ENCODE results near the gene SORL1.

Gene SORL1

DNA sequence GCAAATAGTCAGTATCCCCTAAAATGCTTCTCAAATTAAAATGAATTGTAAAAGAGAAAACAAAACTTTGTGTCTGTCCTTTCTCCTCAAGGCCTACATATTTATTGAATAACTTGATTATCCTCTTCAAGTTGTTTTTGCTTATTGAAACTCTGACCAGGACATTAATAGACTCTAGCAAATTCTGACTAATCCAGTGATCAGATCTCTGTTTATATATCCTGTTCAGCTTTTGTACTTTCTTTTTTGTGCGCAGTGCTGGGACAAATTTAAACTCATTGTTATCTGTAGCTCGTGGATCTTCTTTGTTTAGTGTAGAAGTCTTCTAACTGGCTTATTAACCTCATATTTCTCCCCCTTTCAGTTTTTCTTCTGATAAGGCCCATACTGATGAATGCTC is 140.6 kb downstream of the SORL1 start:
- DNase-seq = no peak

GRCh38 chr11:121595717-121596161 is 143.6 kb downstream of the SORL1 start:
- DNase-seq = no peak

DNA sequence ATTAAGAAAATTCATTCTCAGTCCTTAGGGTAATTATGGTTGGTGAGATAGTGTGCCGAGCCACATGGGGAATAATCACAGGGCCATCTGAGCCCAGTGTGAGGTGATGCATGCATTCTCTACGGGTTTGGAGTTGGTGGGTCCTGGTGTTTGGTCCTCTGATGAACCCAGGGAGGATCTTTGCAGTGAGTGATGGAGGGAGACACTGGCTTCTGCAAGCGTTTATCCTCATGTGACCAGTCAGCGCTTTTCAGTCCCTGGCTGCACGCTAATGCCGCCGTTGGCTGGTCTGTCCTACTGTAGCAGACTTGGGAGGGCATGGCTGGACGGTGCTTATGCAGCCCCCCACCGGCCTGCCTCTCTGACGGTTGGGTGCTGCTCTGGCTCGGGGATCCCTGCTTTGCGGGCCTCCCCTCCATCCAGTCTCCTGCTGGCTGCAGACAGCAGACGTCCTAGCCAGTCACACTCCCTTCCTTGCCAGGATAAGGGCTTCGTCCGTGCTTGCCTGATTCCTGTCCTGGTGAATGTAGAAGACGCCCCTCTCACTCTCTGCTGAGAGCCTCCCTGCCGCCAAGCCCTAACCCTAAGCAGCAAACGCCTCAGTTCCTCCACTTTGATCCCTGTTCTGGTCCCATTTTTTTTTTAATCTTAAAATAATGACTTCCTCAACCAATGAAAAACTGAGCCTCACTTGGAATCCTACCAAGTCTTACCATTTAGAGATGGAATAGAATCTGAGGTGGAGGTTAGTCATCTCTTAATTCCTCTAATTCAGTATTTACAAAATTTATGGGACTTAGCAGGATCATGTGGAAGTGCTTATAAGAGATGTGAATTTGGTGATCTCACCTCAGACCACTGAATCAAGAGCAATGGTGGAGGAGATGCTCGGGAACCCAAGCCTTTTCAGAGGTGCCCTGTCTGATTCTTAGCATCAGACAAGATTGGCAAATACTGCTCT is 144.4 kb downstream of the SORL1 start:
- no peak for DNase-seq

DNA sequence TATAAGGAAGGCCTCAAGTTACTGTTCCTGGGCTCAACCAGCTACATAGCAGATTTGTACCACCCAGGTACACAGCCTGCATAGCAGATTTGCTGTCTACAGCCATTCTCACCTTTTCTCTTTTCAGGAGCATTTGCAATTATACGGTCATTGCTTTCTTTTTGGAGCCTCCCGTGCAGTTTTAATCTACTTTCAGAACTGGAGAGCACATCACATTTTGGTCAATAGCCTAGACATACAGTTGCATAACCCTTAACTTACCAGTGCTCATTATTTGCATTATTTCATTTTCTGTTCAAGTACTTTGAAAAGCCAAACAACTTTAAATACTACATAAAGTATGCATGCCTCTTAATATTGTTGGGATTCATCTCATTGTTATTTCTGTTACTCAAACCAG is 151.2 kb downstream of the SORL1 start:
- DNase-seq = no peak

GRCh38 chr11:121604152-121604551 is 152.0 kb downstream of the SORL1 start:
- DNase-seq = no peak

DNA sequence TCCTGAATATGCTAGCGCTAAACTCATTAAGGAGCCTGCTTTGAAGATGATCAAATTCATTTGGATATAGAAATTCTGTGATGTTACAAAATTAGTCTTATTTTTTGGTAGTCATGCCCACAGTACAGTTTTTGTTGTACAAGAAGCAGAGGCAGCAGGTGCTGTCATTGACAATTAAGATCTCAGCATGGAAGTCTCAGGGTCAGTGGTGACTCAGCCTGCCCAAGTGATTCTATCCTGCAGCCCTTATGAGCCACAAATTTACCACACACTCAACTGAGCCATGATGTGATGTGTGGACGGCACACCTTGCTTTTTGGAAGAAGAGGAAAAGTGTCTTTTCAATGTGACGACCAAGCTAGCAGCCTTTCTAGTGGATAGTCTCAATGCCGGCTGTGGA is 154.2 kb downstream of the SORL1 start:
- DNase-seq = no peak

DNA sequence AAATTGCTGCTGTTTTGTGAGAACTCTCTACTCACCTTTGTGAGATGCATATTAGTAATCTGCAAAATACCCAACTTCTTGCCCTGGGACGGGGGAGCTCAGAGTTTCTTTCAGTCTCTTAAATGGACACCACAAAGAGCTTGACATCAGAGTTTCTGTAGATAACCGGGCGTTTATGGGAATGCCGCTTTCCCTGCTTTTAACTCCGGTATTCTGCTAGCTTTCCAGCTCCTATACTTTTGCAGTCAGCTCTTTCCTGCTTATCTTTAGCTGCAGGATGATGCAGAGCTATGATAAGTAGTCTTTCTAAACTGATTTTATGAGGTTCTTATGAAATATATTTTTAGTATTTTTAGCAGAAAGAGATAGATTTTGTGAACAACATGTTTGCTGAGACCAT is 155.2 kb downstream of the SORL1 start:
- no peak for DNase-seq

- no peak for DNase-seq
Observed at GRCh38 chr11:121608545-121609098, 156.5 kb downstream of the SORL1 start.

- no peak for DNase-seq
Observed at GRCh38 chr11:121610706-121611105, 158.6 kb downstream of the SORL1 start.

- DNase-seq = no peak
Observed at GRCh38 chr11:121611242-121611641, 159.1 kb downstream of the SORL1 start.

- DNase-seq = no peak
Observed at GRCh38 chr11:121613724-121614123, 161.6 kb downstream of the SORL1 start.

- DNase-seq = no peak
Observed at GRCh38 chr11:121614636-121615240, 162.6 kb downstream of the SORL1 start.

GRCh38 chr11:121615501-121615900 is 163.4 kb downstream of the SORL1 start:
- DNase-seq = no peak

DNA sequence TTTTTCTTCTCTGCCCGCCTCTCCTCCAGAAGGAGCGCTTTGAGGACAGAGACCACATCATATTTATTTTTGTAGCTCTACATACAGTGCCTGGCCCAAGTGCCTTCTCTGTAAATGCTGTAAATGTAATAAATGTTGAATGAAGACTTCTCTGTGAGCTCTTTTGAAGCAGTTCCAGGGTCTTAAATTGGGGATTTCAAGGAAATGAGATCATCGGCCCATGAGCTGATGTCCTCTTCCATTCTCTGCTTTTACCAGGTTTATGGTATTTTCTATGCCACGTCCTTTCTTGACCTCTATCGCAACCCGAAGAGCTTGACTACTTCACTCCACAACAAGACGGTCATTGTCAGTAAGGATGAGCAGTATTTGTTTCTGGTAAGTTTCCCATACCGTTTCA is 166.4 kb downstream of the SORL1 start:
- DNase-seq = no peak

DNA sequence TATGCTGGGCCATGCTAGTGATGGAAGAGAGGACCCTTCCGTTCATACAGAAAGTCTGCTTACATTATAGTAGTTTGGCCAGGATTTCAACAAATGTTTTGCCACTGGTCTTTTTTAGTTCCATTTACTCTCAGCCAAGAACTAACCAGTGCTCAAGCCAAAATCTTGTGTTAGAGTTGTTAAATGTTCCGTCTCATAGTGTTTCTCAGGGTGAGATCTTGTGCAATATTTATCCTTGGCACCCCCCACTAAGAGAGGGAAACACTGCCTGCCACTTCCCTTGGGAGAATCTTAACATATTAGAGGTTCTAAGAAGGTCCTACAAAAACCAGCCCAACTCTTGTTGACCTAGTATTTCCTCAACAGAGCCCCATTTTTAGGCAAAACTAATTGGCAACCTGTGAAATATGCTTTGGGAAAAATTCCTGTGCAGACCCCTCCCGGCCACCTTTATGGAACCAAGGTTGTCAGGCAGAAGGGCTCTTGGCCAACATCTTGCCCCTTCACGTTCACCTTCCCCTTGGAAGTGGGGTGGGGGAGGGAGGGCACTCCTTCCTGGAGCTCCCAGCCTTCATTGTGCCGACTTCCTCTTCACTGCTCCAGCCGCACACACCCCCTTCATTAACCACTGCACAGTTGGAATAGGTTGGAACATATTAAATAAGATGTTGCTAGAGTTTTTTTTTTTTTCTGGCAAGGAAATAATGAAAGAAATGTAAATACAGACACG is 173.8 kb downstream of the SORL1 start:
- DNase-seq = no peak

DNA sequence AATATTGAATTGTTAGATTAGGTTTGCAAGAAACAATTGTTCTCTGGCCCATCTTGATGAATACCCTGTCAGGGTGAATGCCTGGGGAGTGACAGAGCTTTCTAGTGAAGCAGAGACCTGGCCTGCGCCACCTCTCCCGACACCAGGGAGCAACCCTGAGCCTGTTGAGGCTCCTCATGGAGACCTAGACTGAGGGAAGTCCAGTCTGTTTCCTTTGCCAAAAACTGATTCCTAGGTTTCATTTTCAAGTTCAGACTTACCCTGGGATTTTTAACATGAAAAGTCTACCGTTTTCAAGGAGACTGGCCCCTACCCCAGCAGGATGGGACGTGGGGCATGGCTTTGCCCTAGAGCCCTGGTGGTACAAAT is 174.4 kb downstream of the SORL1 start:
- DNase-seq = no peak

DNA sequence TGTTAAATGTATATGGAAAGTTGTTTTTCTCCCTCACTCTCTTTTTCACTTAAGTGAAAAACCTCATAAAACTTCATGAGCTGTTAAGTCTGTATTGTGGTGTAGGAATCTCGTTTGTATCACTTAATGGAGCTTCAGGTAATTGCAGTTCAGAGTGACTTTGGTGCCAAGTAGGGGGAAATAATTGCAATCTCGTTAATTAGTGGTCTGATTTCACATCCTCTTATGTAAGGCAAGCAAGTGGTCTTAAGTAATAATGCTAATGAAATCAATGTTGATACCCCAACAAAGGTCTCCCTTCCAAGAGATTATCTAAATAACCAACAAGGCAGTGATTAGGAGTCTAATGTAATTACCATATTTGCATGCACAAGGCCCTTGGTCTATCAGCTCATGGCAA is 174.9 kb downstream of the SORL1 start:
- DNase-seq = no peak

- no peak for DNase-seq
Observed at GRCh38 chr11:121630041-121630440, 177.9 kb downstream of the SORL1 start.

DNA sequence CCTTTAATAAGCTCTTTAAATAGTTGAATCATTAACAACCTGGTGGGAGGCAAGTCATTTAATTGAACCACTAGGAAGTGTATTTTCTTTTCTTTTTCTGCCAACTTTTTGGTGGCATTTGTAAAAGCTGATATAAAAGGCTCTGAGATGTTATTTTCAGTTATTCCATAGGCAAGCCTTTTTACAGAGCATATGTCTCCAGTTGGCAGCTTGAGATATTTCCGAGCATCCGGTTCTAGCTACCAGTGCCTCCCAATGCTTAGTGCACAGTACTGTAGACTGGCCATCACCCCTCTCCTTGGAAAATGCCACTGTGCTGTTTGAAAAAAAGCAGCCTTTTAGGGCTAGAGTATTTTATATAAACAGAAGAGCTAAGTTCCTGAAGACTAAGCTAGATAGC is 179.3 kb downstream of the SORL1 start:
- DNase-seq = no peak

DNA sequence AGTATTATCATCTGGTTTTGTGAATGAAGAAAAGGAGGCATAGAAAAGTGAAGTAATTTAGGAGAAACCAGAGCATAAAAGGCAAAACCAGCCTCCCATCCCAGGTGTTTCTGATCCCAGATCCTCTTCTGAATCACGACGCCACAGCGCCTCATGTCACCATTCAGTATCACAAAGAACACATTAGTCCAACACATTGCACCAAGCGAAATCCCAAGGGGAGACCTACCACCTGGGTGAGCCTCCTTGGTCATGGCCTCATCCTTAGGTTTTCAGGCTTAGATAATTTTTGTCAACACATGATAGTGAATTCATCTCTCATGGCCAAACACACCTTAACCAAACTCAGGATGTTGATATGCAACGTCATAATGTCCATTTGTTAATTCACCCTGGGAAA is 182.2 kb downstream of the SORL1 start:
- no peak for DNase-seq

GRCh38 chr11:121634889-121635288 is 182.8 kb downstream of the SORL1 start:
- DNase-seq = no peak

- DNase-seq = no peak
Observed at GRCh38 chr11:121636081-121636799, 184.1 kb downstream of the SORL1 start.

GRCh38 chr11:121636800-121637176 is 184.7 kb downstream of the SORL1 start:
- DNase-seq = no peak
